CD8-positive, alpha-beta memory T cell (primary cell): ENCODE data around the gene FAM83D. TPM values are rescaled to one million over a fixed set of nuclear protein-coding genes. Genes with fewer than 3 reads are reported as not detected.

Experiments
- CTCF ChIA-PET: fragments of 350-600 bp; sonication (Branson Sonifier 250); formaldehyde crosslinking; loops from one replicate; lab custom pipeline; 2021; ENCODE audit warnings: antibody characterized with exemption; lab: Charles Lee
- POLR2A ChIA-PET: fragments of 350-600 bp; sonication (Branson Sonifier 250); formaldehyde crosslinking; loops from one replicate; lab custom pipeline; 2021; ENCODE audit warnings: antibody characterized with exemption; lab: Charles Lee
- DNase-seq, 5 donors: peaks; one replicate each; pipeline versions ENCODE4 v3.0.0 to v3.0.0-alpha.2; 2020 to 2022; ENCODE audit warnings: mixed read lengths in 1 of 5
- H3K27ac ChIP-seq: one replicate; pipeline ENCODE4 v1.7.0; 2013; ENCODE audit warnings: low read depth, mild to moderate bottlenecking, low read length, moderate library complexity
- H3K27me3 ChIP-seq: 2 replicates; pipeline ENCODE4 v1.7.0; 2013; ENCODE audit warnings: low read length, mild to moderate bottlenecking; ENCODE audit not compliant: insufficient read depth, poor library complexity, severe bottlenecking
- H3K36me3 ChIP-seq: 2 replicates; pipeline ENCODE4 v1.7.0; 2013; ENCODE audit warnings: mild to moderate bottlenecking, low read length, moderate library complexity; ENCODE audit not compliant: insufficient read depth
- H3K4me1 ChIP-seq: 2 replicates; pipeline ENCODE4 v1.7.0; 2013; ENCODE audit warnings: mild to moderate bottlenecking, low read length, moderate library complexity; ENCODE audit not compliant: insufficient read depth
- H3K4me3 ChIP-seq: 2 replicates; pipeline ENCODE4 v1.7.0; 2013; ENCODE audit warnings: mild to moderate bottlenecking, low read length
- H3K9me3 ChIP-seq: 2 replicates; pipeline ENCODE4 v1.7.0; 2013; ENCODE audit warnings: mild to moderate bottlenecking, low read length
- H3K27ac Mint-ChIP-seq, 8 donors: one replicate each; pipeline ENCODE4 v1.8.0; 2020 to 2021; ENCODE audit warnings: mixed read lengths in 8 of 8, mild to moderate bottlenecking in 6 of 8, inconsistent platforms in 3 of 8, moderate library complexity in 3 of 8
- H3K27me3 Mint-ChIP-seq, 2 donors: one replicate each; pipeline ENCODE4 v1.8.0; 2020 to 2021; ENCODE audit warnings: mixed read lengths in 2 of 2, mild to moderate bottlenecking in 1 of 2, moderate library complexity in 1 of 2
- H3K36me3 Mint-ChIP-seq, 3 donors: one replicate each; pipeline ENCODE4 v1.8.0; 2020 to 2021; ENCODE audit warnings: mixed read lengths in 3 of 3, inconsistent platforms in 1 of 3, mild to moderate bottlenecking in 1 of 3
- H3K4me1 Mint-ChIP-seq, 3 donors: one replicate each; pipeline ENCODE4 v1.8.0; 2020 to 2021; ENCODE audit warnings: mixed read lengths in 3 of 3, inconsistent platforms in 1 of 3, mild to moderate bottlenecking in 1 of 3
- H3K4me3 Mint-ChIP-seq, 7 donors: one replicate each; pipeline ENCODE4 v1.8.0; 2020 to 2021; ENCODE audit warnings: mixed read lengths in 7 of 7, mild to moderate bottlenecking in 6 of 7, moderate library complexity in 4 of 7, inconsistent platforms in 2 of 7
- H3K9me3 Mint-ChIP-seq, 5 donors: one replicate each; pipeline ENCODE4 v1.8.0; 2020 to 2022; ENCODE audit warnings: mixed read lengths in 5 of 5, mild to moderate bottlenecking in 3 of 5, moderate library complexity in 2 of 5, inconsistent platforms in 1 of 5
- polyA plus RNA-seq: library from polyadenylated mRNA; unstranded; fragments of 300-500 nt; fragmentation: Illumina TruSeq; gene quantifications from one replicate; pipeline ENCODE4 v1.2.3, GENCODE V29; 2021
- total RNA-seq, 2 experiments: library from RNA; stranded (reverse); gene quantifications; one replicate each; pipeline ENCODE4 v1.2.3, GENCODE V29; 2021

Gene FAM83D
- total and polyA plus RNA-seq, 3 experiments from 2014 or later, result 2.3 to 13.2 (median 11.9) TPM

- Histone ChIP-seq H3K4me3 (no peak overlapping the region), H3K27ac (no peak overlapping the region), H3K27me3 (no peaks in the 10 kb centered on the region), H3K4me1 (no peaks in the 10 kb centered on the region), H3K9me3 (no peaks in the 10 kb centered on the region), H3K36me3 (peaks cover 25% of the 10 kb centered on the region)
- Mint-ChIP-seq H3K27me3 (no peaks in the 10 kb centered on the region), H3K27ac (no peak overlapping the region), H3K36me3 (peaks cover 9 to 76% (median 9%) of the 10 kb centered on the region in 3 donors), H3K4me1 (no peaks in the 10 kb centered on the region), H3K4me3 (no peak overlapping the region), H3K9me3 (no peaks in the 10 kb centered on the region)
- DNase-seq, result no peak
- ChIA-PET CTCF (no interaction called here), POLR2A (no interaction called here)
Observed at GRCh38 chr20:38915355-38915754, 10.9 kb upstream of the FAM83D start.

DNA sequence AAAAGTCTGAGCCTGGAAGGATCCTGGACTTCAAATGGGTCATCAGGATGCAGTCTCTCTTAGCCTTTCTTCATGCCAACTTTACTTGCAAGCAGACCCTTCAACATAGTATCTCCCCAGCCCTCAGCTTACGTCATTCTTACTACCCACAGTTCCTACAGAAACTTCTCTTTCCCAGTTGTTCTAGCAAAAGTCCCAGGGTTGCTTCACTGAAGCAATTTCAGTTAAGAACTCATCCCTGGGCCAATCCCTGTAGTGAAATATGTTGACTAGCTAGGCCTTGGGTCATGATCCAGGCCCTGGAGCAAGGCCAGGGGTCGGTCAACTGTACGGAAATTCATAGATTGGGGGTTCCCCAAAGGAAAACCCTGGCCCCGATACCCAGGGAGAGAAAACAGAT lies 8.6 kb upstream of the FAM83D start:
- Histone ChIP-seq H3K4me1 (no peaks in the 10 kb centered on the region), H3K36me3 (peaks cover 25% of the 10 kb centered on the region), H3K27me3 (no peaks in the 10 kb centered on the region), H3K9me3 (no peaks in the 10 kb centered on the region), H3K27ac (no peak overlapping the region), H3K4me3 (no peak overlapping the region)
- Mint-ChIP-seq H3K9me3 (no peaks in the 10 kb centered on the region), H3K4me1 (no peaks in the 10 kb centered on the region), H3K36me3 (peaks cover 9 to 85% (median 9%) of the 10 kb centered on the region in 3 donors), H3K27ac (peak overlapping the region in 3 of 8 donors; percentile 29 to 32 (median 29)), H3K4me3 (no peak overlapping the region), H3K27me3 (no peaks in the 10 kb centered on the region)
- no peak for DNase-seq
- ChIA-PET POLR2A (interaction anchor here (0.7 kb wide), 2 partner anchors 92 to 106 kb away, joined by 3 read pairs; no protein-coding TSS in a partner anchor), CTCF (interaction anchor here (1.1 kb wide), 1 partner anchor 25 kb away, joined by 5 read pairs; no protein-coding TSS in a partner anchor)

DNA sequence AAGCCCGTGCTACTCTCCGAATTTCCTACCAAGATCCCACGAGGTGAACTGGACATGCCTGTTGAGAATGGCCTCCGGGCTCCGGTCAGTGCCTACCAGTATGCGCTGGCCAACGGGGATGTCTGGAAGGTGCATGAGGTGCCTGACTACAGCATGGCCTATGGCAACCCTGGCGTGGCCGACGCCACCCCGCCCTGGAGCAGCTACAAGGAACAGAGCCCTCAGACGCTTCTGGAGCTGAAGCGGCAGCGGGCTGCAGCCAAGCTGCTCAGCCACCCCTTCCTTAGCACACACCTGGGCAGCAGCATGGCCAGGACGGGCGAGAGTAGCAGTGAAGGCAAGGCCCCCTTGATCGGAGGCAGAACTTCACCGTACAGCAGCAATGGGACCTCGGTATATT lies 8.0 kb upstream of the FAM83D start:
- Mint-ChIP-seq H3K4me1 (no peaks in the 10 kb centered on the region), H3K36me3 (peaks cover 9 to 84% (median 9%) of the 10 kb centered on the region in 3 donors), H3K4me3 (no peak overlapping the region), H3K9me3 (no peaks in the 10 kb centered on the region), H3K27me3 (no peaks in the 10 kb centered on the region), H3K27ac (no peak overlapping the region)
- H3K9me3 ChIP-seq, result no peaks in the 10 kb centered on the region
- no peak overlapping the region for H3K4me3 ChIP-seq
- no peaks in the 10 kb centered on the region for H3K4me1 ChIP-seq
- H3K27me3 ChIP-seq, result no peaks in the 10 kb centered on the region
- ChIA-PET CTCF (interaction anchor here (1.1 to 1.4 kb wide), 2 partner anchors 12 to 25 kb away, joined by 5 to 6 read pairs; no protein-coding TSS in a partner anchor), POLR2A (interaction anchor here (0.5 to 0.6 kb wide), 2 partner anchors 12 to 275 kb away, joined by 4 read pairs; no protein-coding TSS in a partner anchor)
- H3K36me3 ChIP-seq, result peaks cover 25% of the 10 kb centered on the region
- no peak overlapping the region for H3K27ac ChIP-seq
- DNase-seq, result no peak

GRCh38 chr20:38919683-38920082 lies 6.5 kb upstream of the FAM83D start:
- Histone ChIP-seq H3K27me3 (no peaks in the 10 kb centered on the region), H3K4me3 (no peak overlapping the region), H3K27ac (no peak overlapping the region), H3K9me3 (no peaks in the 10 kb centered on the region), H3K4me1 (no peaks in the 10 kb centered on the region), H3K36me3 (peaks cover 19% of the 10 kb centered on the region)
- Mint-ChIP-seq H3K4me1 (peaks cover 0 to under 1% (median 0%) of the 10 kb centered on the region in 3 donors), H3K4me3 (no peak overlapping the region), H3K27ac (peak overlapping the region in 1 of 8 donors; percentile 94), H3K9me3 (no peaks in the 10 kb centered on the region), H3K27me3 (no peaks in the 10 kb centered on the region), H3K36me3 (peaks cover 5 to 77% (median 9%) of the 10 kb centered on the region in 3 donors)
- ChIA-PET CTCF (no interaction called here), POLR2A (no interaction called here)
- DNase-seq, result no peak

- no peak overlapping the region for H3K27ac ChIP-seq
- H3K4me3 ChIP-seq, result no peak overlapping the region
- no peak for DNase-seq
- Mint-ChIP-seq H3K9me3 (peaks cover 0 to 1% (median 0%) of the 10 kb centered on the region in 5 donors), H3K4me3 (no peak overlapping the region), H3K27ac (no peak overlapping the region), H3K4me1 (peaks cover 0 to 5% (median 4%) of the 10 kb centered on the region in 3 donors), H3K27me3 (peaks cover 0 to under 1% of the 10 kb centered on the region in 2 donors), H3K36me3 (peaks cover 5 to 70% (median 9%) of the 10 kb centered on the region in 3 donors)
- H3K27me3 ChIP-seq, result no peaks in the 10 kb centered on the region
- ChIA-PET CTCF (interaction anchor here (2.8 kb wide), 1 partner anchor 41 kb away, joined by 8 read pairs; the partner anchor contains the start of gene DHX35), POLR2A (no interaction called here)
- H3K4me1 ChIP-seq, result no peaks in the 10 kb centered on the region
- peaks cover 19% of the 10 kb centered on the region for H3K36me3 ChIP-seq
- no peaks in the 10 kb centered on the region for H3K9me3 ChIP-seq
Observed at GRCh38 chr20:38920411-38920810, 5.8 kb upstream of the FAM83D start.

GRCh38 chr20:38920851-38921250 lies 5.4 kb upstream of the FAM83D start:
- H3K4me1 Mint-ChIP-seq, result peaks cover 3 to 9% (median 8%) of the 10 kb centered on the region in 3 donors

DNA sequence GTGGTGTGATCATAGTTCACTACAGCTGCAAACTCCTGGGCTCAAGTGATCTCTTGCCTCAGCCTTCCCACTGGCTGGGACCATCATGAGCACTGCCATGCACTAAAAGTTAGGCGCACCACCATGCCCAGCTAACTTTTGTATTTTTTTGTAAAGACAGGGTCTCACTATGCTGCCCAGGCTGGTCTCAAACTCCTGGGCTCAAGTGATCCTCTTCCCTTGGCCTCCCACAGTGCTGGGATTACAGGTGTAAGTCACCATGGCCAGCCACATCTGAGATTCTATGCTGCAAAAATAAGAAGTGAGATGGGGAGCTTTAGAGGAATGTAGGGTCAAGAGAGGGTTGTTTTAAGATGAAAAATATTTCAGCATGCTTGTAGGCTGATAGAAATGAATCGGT lies 1.5 kb upstream of the FAM83D start:
- peaks cover 16% of the 10 kb centered on the region for H3K4me1 ChIP-seq
- no peak for DNase-seq
- ChIA-PET CTCF (interaction anchor here (1.2 to 1.4 kb wide), 2 partner anchors 16 to 117 kb away, joined by 3 read pairs; no protein-coding TSS in a partner anchor), POLR2A (interaction anchor here (0.6 kb wide), 1 partner anchor 12 kb away, joined by 3 read pairs; no protein-coding TSS in a partner anchor)
- peaks cover 0 to 38% (median 0%) of the 10 kb centered on the region in 3 donors for H3K36me3 Mint-ChIP-seq
- H3K4me1 Mint-ChIP-seq, result peaks cover 19 to 34% (median 27%) of the 10 kb centered on the region in 3 donors
- peaks cover 0 to 1% (median 0%) of the 10 kb centered on the region in 5 donors for H3K9me3 Mint-ChIP-seq
- H3K36me3 ChIP-seq, result no peaks in the 10 kb centered on the region
- no peak overlapping the region for H3K4me3 ChIP-seq
- H3K27ac ChIP-seq, result no peak overlapping the region
- H3K27me3 Mint-ChIP-seq, result peaks cover 0 to 5% of the 10 kb centered on the region in 2 donors
- peak overlapping the region; percentile 12 to 87 (median 61) for H3K27ac Mint-ChIP-seq
- no peaks in the 10 kb centered on the region for H3K27me3 ChIP-seq
- H3K9me3 ChIP-seq, result no peaks in the 10 kb centered on the region
- peak overlapping the region in 3 of 7 donors; percentile 1 to 96 (median 42) for H3K4me3 Mint-ChIP-seq

More at GRCh38 chr20:38920851-38921250, 5.4 kb upstream of the FAM83D start:
- H3K4me1 ChIP-seq, result no peaks in the 10 kb centered on the region
- H3K27ac Mint-ChIP-seq, result no peak overlapping the region
- H3K27ac ChIP-seq, result no peak overlapping the region
- DNase-seq, result no peak
- peaks cover 0 to 1% (median 0%) of the 10 kb centered on the region in 5 donors for H3K9me3 Mint-ChIP-seq
- ChIA-PET POLR2A (no interaction called here), CTCF (interaction anchor here (0.9 to 2.8 kb wide), 2 partner anchors 9 to 41 kb away, joined by 4 to 8 read pairs; partner anchors contain the start of gene DHX35)
- H3K27me3 Mint-ChIP-seq, result peaks cover 0 to 5% of the 10 kb centered on the region in 2 donors
- H3K4me3 Mint-ChIP-seq, result no peak overlapping the region
- no peaks in the 10 kb centered on the region for H3K9me3 ChIP-seq
- peaks cover 5 to 66% (median 9%) of the 10 kb centered on the region in 3 donors for H3K36me3 Mint-ChIP-seq
- peaks cover 19% of the 10 kb centered on the region for H3K36me3 ChIP-seq
- no peaks in the 10 kb centered on the region for H3K27me3 ChIP-seq
- no peak overlapping the region for H3K4me3 ChIP-seq
